Measurements from ENCODE around the gene ACSM2B. TPM values are rescaled to one million over a fixed set of nuclear protein-coding genes. Genes with fewer than 3 reads are reported as not detected.

The ACSM2B gene
- total RNA-seq, 6 experiments from 2014 or later = 192 to 603 (median 408) TPM

DNA sequence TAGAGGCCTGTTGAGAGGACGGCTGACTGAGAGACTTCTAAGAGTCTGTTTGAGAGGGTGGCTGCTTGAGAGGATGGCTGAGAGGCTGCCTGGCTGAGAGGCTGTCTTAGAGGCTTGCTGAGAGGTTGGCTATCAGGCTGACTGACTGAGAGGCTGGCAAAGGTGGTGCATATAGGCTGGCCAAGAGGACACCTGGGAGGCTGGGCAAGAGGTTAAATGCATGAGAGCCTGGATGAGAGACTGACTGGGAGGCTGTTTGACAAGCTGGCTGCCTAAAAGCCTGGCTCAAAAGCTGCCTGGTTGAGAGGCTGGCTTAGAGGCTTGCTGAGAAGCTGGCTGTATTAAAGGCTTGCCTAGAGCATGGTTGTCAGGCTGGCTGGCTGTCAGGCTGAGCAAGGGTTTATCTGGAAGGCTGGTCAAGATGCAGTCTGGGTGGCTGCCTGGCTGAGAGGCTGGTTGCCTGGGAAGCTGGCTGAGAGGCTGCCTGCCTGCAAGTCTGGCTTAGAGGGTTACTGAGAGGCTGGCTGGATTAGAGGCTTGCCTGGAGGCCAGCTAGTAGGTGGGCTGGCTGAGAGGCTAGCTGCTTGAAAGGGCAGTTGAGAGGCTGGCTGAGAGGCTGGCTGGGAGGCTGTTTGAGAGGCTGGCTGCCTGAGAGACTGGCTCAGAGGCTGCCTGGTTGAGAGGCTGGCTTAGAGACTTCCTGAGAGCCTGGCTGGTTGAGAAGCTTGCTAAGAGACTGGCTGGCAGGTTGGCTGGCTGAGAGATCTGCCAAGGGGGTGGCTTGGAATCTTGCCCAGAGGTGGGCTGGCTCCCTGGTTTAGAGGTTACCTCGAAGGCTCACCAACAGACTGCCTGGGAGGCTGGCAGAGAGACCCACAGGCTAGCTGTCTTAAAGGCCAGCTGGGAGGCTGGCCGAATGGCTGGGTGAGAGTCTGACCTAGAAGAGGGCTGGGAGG is 38.3 kb upstream of the ACSM2B start:
- intact Hi-C loops (cut with DNase I) = no loop called here
- DNase-seq = peak in 1 of 3 donors; percentile 56

DNA sequence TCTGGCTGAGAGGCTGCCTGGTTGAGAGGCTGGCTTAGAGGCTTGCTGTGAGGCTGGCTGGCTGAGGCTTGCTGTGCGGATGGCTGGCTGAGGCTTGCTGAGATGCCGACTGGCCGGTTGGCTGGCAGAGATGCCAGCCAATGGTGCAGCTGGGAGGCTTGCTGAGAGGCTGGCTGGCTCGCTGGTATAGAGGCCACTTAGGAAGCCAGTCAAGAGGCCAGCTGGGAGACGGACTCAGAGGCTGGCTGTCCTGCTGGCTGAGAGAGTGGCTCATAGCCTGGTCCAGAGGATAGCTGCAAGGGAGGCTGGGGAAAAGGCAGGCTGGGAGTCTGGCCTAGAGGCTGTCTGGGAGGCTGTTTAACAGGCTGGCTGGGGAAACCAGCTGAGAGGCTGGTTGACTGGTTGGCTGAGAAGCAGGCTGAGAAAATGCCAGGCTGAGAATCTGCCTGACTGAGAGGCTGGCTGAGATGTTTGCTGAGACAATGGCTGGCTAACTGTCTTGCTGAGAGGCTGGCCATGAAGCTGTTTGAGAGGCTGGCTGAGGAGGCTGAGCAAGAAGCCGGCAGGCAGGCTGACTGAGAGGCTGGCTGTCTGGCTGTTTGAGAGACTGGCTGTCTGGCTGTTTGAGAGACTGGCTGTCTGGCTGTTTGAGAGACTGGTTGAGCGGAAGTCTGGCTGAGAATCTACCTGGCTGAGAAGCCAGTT is 37.5 kb upstream of the ACSM2B start:
- Histone ChIP-seq H3K27ac (no peak overlapping the region), H3K27me3 (no peaks in the 10 kb centered on the region), H3K4me3 (peak overlapping the region in 1 of 3 donors; percentile 18), H3K36me3 (no peaks in the 10 kb centered on the region), H3K4me1 (peaks cover 0 to 38% (median 7%) of the 10 kb centered on the region in 4 donors), H3K9me3 (no peaks in the 10 kb centered on the region)
- no peak for DNase-seq
- 67% methylated on average over 2 of the region's 7 CpGs for WGBS (ENCODE audit: insufficient coverage, low coverage, low lambda C conversion rate, missing lambda C conversion rate)
- ATAC-seq = no peak
- no peak for TF ChIP-seq POLR2A (IDR thresholded peaks at IDR 0.05)
- TF ChIP-seq, protein P1, sequence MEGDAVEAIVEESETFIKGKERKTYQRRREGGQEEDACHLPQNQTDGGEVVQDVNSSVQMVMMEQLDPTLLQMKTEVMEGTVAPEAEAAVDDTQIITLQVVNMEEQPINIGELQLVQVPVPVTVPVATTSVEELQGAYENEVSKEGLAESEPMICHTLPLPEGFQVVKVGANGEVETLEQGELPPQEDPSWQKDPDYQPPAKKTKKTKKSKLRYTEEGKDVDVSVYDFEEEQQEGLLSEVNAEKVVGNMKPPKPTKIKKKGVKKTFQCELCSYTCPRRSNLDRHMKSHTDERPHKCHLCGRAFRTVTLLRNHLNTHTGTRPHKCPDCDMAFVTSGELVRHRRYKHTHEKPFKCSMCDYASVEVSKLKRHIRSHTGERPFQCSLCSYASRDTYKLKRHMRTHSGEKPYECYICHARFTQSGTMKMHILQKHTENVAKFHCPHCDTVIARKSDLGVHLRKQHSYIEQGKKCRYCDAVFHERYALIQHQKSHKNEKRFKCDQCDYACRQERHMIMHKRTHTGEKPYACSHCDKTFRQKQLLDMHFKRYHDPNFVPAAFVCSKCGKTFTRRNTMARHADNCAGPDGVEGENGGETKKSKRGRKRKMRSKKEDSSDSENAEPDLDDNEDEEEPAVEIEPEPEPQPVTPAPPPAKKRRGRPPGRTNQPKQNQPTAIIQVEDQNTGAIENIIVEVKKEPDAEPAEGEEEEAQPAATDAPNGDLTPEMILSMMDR (IDR thresholded peaks at IDR 0.05) = no peak
- intact Hi-C loops (cut with DNase I) = no loop called here

More for the DNA sequence above, 38.3 kb upstream of the ACSM2B start:
- no peak for TF ChIP-seq POLR2A (IDR thresholded peaks at IDR 0.05)
- TF ChIP-seq, protein P1 (IDR thresholded peaks at IDR 0.05) = no peak
- Histone ChIP-seq H3K9me3 (no peaks in the 10 kb centered on the region), H3K27me3 (no peaks in the 10 kb centered on the region), H3K36me3 (no peaks in the 10 kb centered on the region), H3K4me3 (no peak overlapping the region), H3K27ac (peak overlapping the region in 1 of 3 donors; percentile 15), H3K4me1 (peaks cover 0 to 38% (median 7%) of the 10 kb centered on the region in 4 donors)
- WGBS (ENCODE audit: insufficient coverage, low coverage, low lambda C conversion rate, missing lambda C conversion rate) = 57% methylated on average over 3 of the region's 3 CpGs
- ATAC-seq = peak in 1 of 4 donors; percentile 8

DNA sequence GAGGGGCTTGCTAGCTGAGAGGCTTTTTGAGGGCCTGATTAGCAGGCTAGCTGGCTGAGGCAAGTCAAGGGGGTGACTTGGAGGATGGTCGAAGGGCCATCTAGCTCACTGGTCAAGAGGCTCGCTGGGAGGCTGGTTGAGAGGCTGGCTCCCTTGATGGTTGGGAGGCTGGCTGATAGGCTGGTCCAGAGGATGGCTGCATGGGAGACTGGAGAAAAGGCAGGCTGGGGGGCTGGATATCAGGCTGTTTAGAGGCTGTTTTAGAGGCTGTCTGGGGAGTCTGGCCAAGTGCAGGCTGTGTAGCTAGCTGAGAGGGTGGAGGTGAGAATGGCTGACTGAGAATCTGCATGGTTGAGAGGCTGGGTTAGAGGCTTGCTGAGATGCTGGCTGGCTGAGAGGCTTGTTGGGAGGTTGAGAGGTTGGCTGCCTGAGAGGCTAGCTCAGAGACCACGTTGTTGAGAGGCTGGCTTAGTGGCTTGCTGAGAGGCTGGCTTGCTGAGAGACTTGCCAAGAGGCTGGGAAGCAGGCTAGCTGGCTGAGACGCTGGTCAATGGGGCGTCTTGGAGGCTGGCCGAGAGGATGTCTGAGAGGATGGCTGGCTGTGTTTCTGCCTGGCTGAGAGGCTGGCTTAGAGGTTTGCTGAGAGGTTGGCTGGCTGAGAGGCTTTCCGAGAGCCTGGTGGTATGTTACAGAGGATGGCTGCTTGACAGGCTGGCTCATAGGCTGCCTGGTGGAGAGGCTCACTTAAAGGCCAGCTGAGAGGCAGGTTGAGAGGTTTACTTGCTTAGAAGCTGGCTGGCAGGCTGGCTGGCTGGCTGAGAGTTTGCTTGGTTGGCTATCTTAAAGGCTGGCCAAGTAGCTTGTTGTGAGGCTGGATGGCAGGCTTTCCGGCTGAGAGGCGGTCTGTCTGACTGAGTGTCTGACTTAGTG is 36.6 kb upstream of the ACSM2B start:
- Histone ChIP-seq H3K9me3 (no peaks in the 10 kb centered on the region), H3K36me3 (no peaks in the 10 kb centered on the region), H3K27ac (peak overlapping the region in 1 of 3 donors; percentile 81), H3K4me3 (peak overlapping the region in 1 of 3 donors; percentile 18), H3K27me3 (no peaks in the 10 kb centered on the region), H3K4me1 (peaks cover 0 to 38% (median 7%) of the 10 kb centered on the region in 4 donors)
- 78% methylated on average over 4 of the region's 9 CpGs for WGBS (ENCODE audit: insufficient coverage, low coverage, low lambda C conversion rate, missing lambda C conversion rate)
- TF ChIP-seq POLR2A (IDR thresholded peaks at IDR 0.05) = no peak
- TF ChIP-seq, protein P1 (IDR thresholded peaks at IDR 0.05) = no peak
- ATAC-seq (no peak), DNase-seq (peak in 1 of 3 donors; percentile 70)
- intact Hi-C loops (cut with DNase I) = no loop called here

DNA sequence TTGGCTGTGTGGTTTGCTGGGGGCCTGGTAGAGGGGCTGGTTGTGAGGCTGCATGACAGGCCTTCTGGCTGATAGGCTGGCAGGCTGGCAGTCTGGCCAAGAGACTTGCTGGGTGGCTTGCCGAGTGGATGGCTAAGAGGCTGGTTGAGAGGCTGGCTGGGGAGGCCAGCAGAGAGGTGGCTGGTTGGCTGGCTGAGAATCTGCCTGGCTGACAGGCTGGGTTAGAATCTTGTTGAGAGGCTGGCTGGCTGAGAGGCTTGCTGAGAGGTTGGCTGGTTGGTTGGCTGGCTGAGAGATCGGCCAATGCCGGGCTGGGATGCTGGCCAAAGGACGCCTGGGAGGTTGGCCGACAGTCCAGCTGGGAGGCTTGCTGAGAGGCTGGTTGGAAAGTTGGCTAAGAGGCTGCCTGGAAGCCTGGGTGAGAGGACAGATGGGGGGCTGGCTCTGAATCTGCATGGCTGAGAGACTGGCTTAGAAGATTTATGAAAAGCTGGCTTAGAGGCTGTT is 35.9 kb upstream of the ACSM2B start:
- peaks cover 0 to 38% (median 7%) of the 10 kb centered on the region in 4 donors for H3K4me1 ChIP-seq
- 23% methylated on average over 3 of the region's 5 CpGs for WGBS (ENCODE audit: insufficient coverage, low coverage, low lambda C conversion rate, missing lambda C conversion rate)
- no peaks in the 10 kb centered on the region for H3K9me3 ChIP-seq
- H3K4me3 ChIP-seq = no peak overlapping the region
- H3K27me3 ChIP-seq = no peaks in the 10 kb centered on the region
- ATAC-seq = peak; percentile 76 to 83 (median 78)
- TF ChIP-seq, protein P1 (IDR thresholded peaks at IDR 0.05) = no peak
- TF ChIP-seq POLR2A (IDR thresholded peaks at IDR 0.05) = no peak
- peak overlapping the region in 2 of 3 donors; percentile 65 to 81 for H3K27ac ChIP-seq
- intact Hi-C loops (cut with DNase I) = no loop called here
- peak; percentile 67 to 90 (median 89) for DNase-seq
- no peaks in the 10 kb centered on the region for H3K36me3 ChIP-seq

Measured in right lobe of liver (tissue), 6 donors.